CD14-positive monocyte (primary cell): ENCODE results near the gene TTC28. TPM values are rescaled to one million over a fixed set of nuclear protein-coding genes. Genes with fewer than 3 reads are reported as not detected.

ENCODE experiments used
- DNase-seq, 3 donors: peaks; one replicate each; pipeline ENCODE4 v3.0.0-alpha.2; 2011 to 2022
- H2AFZ ChIP-seq: 2 replicates; pipeline ENCODE4 v1.6.0; 2012; ENCODE audit warnings: mild to moderate bottlenecking, low read depth, low read length, inconsistent platforms; ENCODE audit not compliant: insufficient read depth, poor library complexity, severe bottlenecking
- H3K27ac ChIP-seq, 2 donors: 1 replicate in 1 of 2; 2 replicates in 1 of 2; pipeline ENCODE4 v1.5.1; 2012 to 2013; ENCODE audit warnings: low read length in 2 of 2, control low read depth in 1 of 2, inconsistent platforms in 1 of 2, low read depth in 1 of 2, mild to moderate bottlenecking in 1 of 2
- H3K27me3 ChIP-seq, 2 donors: one replicate each; pipeline versions ENCODE4 v1.6.0 to v1.6.1; 2011 to 2013; ENCODE audit warnings: low read length in 2 of 2; ENCODE audit not compliant: control insufficient read depth in 2 of 2, insufficient read depth in 2 of 2
- H3K36me3 ChIP-seq, 2 donors: replicated peaks in 1 of 2; 1 replicate in 1 of 2; 2 replicates in 1 of 2; pipeline versions ENCODE4 v1.5.1 to v1.6.1; 2012 to 2013; ENCODE audit warnings: low read length in 2 of 2, control low read depth in 1 of 2, inconsistent platforms in 1 of 2, mild to moderate bottlenecking in 1 of 2; ENCODE audit not compliant: insufficient read depth in 2 of 2, control insufficient read depth in 1 of 2
- H3K4me1 ChIP-seq, 2 donors: 1 replicate in 1 of 2; 2 replicates in 1 of 2; pipeline versions ENCODE4 v1.5.1 to v1.6.1; 2012 to 2013; ENCODE audit warnings: low read length in 2 of 2, control low read depth in 1 of 2, inconsistent platforms in 1 of 2, mild to moderate bottlenecking in 1 of 2, moderate library complexity in 1 of 2; ENCODE audit not compliant: insufficient read depth in 2 of 2, control insufficient read depth in 1 of 2
- H3K4me2 ChIP-seq: replicated peaks from 2 replicates; pipeline ENCODE3; 2012; ENCODE audit warnings: low read length, moderate library complexity, mild to moderate bottlenecking; ENCODE audit not compliant: poor library complexity, severe bottlenecking; ENCODE audit errors: extremely low read depth
- H3K4me3 ChIP-seq, 3 experiments: fragments of 200-600 bp in 1 of 3; sonication (generic) in 1 of 3; replicated peaks in 1 of 3; 1 replicate in 2 of 3; 2 replicates in 1 of 3; pipeline ENCODE4 v1.5.1; 2011 to 2013; ENCODE audit warnings: low read length in 3 of 3, mild to moderate bottlenecking in 3 of 3, control low read depth in 2 of 3, low read depth in 2 of 3, inconsistent platforms in 1 of 3, moderate library complexity in 1 of 3
- H3K79me2 ChIP-seq: 2 replicates; pipeline ENCODE4 v1.6.0; 2012; ENCODE audit warnings: mild to moderate bottlenecking, control low read depth, inconsistent platforms, low read length, moderate library complexity; ENCODE audit not compliant: insufficient read depth
- H3K9ac ChIP-seq: 2 replicates; pipeline ENCODE4 v1.6.0; 2017; ENCODE audit warnings: low read length, mild to moderate bottlenecking; ENCODE audit not compliant: insufficient read depth, poor library complexity, severe bottlenecking
- H3K9me3 ChIP-seq, 2 donors: replicated peaks in 1 of 2; 1 replicate in 1 of 2; 2 replicates in 1 of 2; pipeline versions ENCODE4 v1.5.1 to v1.6.1; 2012 to 2013; ENCODE audit warnings: low read length in 2 of 2, control low read depth in 1 of 2; ENCODE audit not compliant: control insufficient read depth in 1 of 2, insufficient read depth in 1 of 2
- H4K20me1 ChIP-seq: 2 replicates; pipeline ENCODE4 v1.6.0; 2012; ENCODE audit warnings: mild to moderate bottlenecking, low read length, control low read depth, moderate library complexity; ENCODE audit not compliant: insufficient read depth
- H3K27ac Mint-ChIP-seq, 7 donors: one replicate each; pipeline ENCODE4 v1.8.0; 2020; ENCODE audit warnings: mild to moderate bottlenecking in 7 of 7, mixed read lengths in 7 of 7, moderate library complexity in 6 of 7, inconsistent platforms in 2 of 7
- H3K27me3 Mint-ChIP-seq, 3 donors: one replicate each; pipeline ENCODE4 v1.8.0; 2021 to 2022; ENCODE audit warnings: low read depth in 3 of 3, mild to moderate bottlenecking in 3 of 3, mixed read lengths in 3 of 3, moderate library complexity in 3 of 3, inconsistent platforms in 1 of 3
- H3K36me3 Mint-ChIP-seq, 2 donors: one replicate each; pipeline ENCODE4 v1.8.0; 2020; ENCODE audit warnings: mixed read lengths in 2 of 2, inconsistent platforms in 1 of 2, mild to moderate bottlenecking in 1 of 2
- H3K4me1 Mint-ChIP-seq: one replicate; pipeline ENCODE4 v1.8.0; 2020; ENCODE audit warnings: mild to moderate bottlenecking, mixed read lengths
- H3K4me3 Mint-ChIP-seq, 2 donors: one replicate each; pipeline ENCODE4 v1.8.0; 2020; ENCODE audit warnings: mild to moderate bottlenecking in 2 of 2, mixed read lengths in 2 of 2, moderate library complexity in 1 of 2
- H3K9me3 Mint-ChIP-seq, 7 donors: one replicate each; pipeline ENCODE4 v1.8.0; 2020 to 2022; ENCODE audit warnings: mixed read lengths in 7 of 7, mild to moderate bottlenecking in 6 of 7, moderate library complexity in 6 of 7, inconsistent platforms in 2 of 7
- CTCF ChIP-seq: fragments of 200-600 bp; IDR thresholded peaks from one replicate; pipeline ENCODE4 v1.8.0; 2022; ENCODE audit warnings: antibody characterized with exemption, mild to moderate bottlenecking
- WGBS: methylation state at CpG from one replicate; pipeline ENCODE4 v1.1.5; 2013; ENCODE audit warnings: missing lambda C conversion rate; ENCODE audit not compliant: insufficient coverage; 5-methylcytosine and 5-hydroxymethylcytosine counted together
- intact Hi-C, 2 donors: fragments of 100-400 bp; cut with micrococcal nuclease; formaldehyde crosslinking; loops; one replicate each; pipeline versions ENCODE4 v1.15.0 to v1.15.1; 2023
- polyA plus RNA-seq, 3 donors: library from polyadenylated mRNA; depleted of rRNA in 1 of 3; unstranded in 2 of 3; stranded (reverse) in 1 of 3; fragments of 300-500 nt in 2 of 3; fragments of >200 nt in 1 of 3; fragmentation: Illumina TruSeq in 2 of 3; gene quantifications; 1 replicate in 2 of 3; 2 replicates in 1 of 3; pipeline ENCODE4 v1.2.3, GENCODE V29; 2012 to 2021

The TTC28 gene
- polyA plus RNA-seq, 3 donors, result 0.24 to 0.61 TPM; not detected in 1

GRCh38 chr22:28426346-28427132, 253.1 kb downstream of the TTC28 start:
- no peaks in the 10 kb centered on the region for H3K27me3 ChIP-seq
- H3K4me2 ChIP-seq, result no peak overlapping the region
- no peaks in the 10 kb centered on the region for H3K36me3 Mint-ChIP-seq
- H3K4me3 Mint-ChIP-seq, result no peak overlapping the region
- H3K27ac ChIP-seq, result no peak overlapping the region
- peaks cover 0 to 3% (median 0%) of the 10 kb centered on the region in 7 donors for H3K9me3 Mint-ChIP-seq
- H4K20me1 ChIP-seq, result no peaks in the 10 kb centered on the region
- no peak overlapping the region for H2AFZ ChIP-seq
- H3K4me1 Mint-ChIP-seq, result no peaks in the 10 kb centered on the region
- no peak overlapping the region for H3K27ac Mint-ChIP-seq
- no peaks in the 10 kb centered on the region for H3K4me1 ChIP-seq
- no peaks in the 10 kb centered on the region for H3K36me3 ChIP-seq
- no peak for DNase-seq
- WGBS, result 85% methylated on average over 2 of the region's 3 CpGs
- no peaks in the 10 kb centered on the region for H3K79me2 ChIP-seq
- no peak overlapping the region for H3K4me3 ChIP-seq
- H3K27me3 Mint-ChIP-seq, result peaks cover 0 to 4% (median 4%) of the 10 kb centered on the region in 3 donors
- no peak overlapping the region for H3K9ac ChIP-seq
- intact Hi-C loops, result no loop called here
- TF ChIP-seq CTCF, result no peak
- no peaks in the 10 kb centered on the region for H3K9me3 ChIP-seq

GRCh38 chr22:28425211-28425610, 254.4 kb downstream of the TTC28 start:
- no peak overlapping the region for H3K9ac ChIP-seq
- no peak overlapping the region for H3K27ac ChIP-seq
- Mint-ChIP-seq H3K4me1 (no peaks in the 10 kb centered on the region), H3K27me3 (peaks cover 0 to 4% (median 4%) of the 10 kb centered on the region in 3 donors), H3K27ac (no peak overlapping the region), H3K4me3 (no peak overlapping the region), H3K36me3 (no peaks in the 10 kb centered on the region), H3K9me3 (peaks cover 0 to 3% (median 0%) of the 10 kb centered on the region in 7 donors)
- H3K4me2 ChIP-seq, result no peak overlapping the region
- no peaks in the 10 kb centered on the region for H3K79me2 ChIP-seq
- no peak overlapping the region for H2AFZ ChIP-seq
- intact Hi-C loops, result no loop called here
- H3K4me3 ChIP-seq, result no peak overlapping the region
- H3K9me3 ChIP-seq, result no peaks in the 10 kb centered on the region
- H3K4me1 ChIP-seq, result no peaks in the 10 kb centered on the region
- H3K27me3 ChIP-seq, result no peaks in the 10 kb centered on the region
- WGBS, result no CpG with 5 or more reads among the region's 2 CpGs
- H3K36me3 ChIP-seq, result no peaks in the 10 kb centered on the region
- no peaks in the 10 kb centered on the region for H4K20me1 ChIP-seq
- no peak for TF ChIP-seq CTCF
- DNase-seq, result no peak
